GM12878 (cell line): ENCODE measurements around the gene OR2B2. TPM values are rescaled to one million over a fixed set of nuclear protein-coding genes. Genes with fewer than 3 reads are reported as not detected.

Experiments
- BACH1 ChIP-seq: fragments of 450-650 bp; IDR thresholded peaks from 2 replicates; pipeline ENCODE4 v1.6.1; 2017; ENCODE audit warnings: mild to moderate bottlenecking, borderline replicate concordance
- CREM ChIP-seq: IDR thresholded peaks from 2 replicates; pipeline ENCODE4 v1.6.1; 2014; ENCODE audit warnings: antibody characterized with exemption, low read depth
- EGR1 ChIP-seq, 2 experiments: IDR thresholded peaks; 1 replicate in 1 of 2; 2 replicates in 1 of 2; pipeline ENCODE4 v1.6.1; 2011 to 2012; ENCODE audit warnings: low read depth in 2 of 2, low read length in 2 of 2, borderline replicate concordance in 1 of 2, mild to moderate bottlenecking in 1 of 2, moderate library complexity in 1 of 2
- HSF1 ChIP-seq: fragments of 150-350 bp; IDR thresholded peaks from 2 replicates; pipeline ENCODE4 v1.6.1; 2014; ENCODE audit warnings: mild to moderate bottlenecking, low read depth, low read length
- KAT2A ChIP-seq: conservative IDR thresholded peaks from 2 replicates; pipeline ENCODE4 v1.6.1; 2011; ENCODE audit warnings: low read depth, low read length; ENCODE audit not compliant: control insufficient read depth
- KDM1A ChIP-seq: fragments of 200-600 bp; sonication (generic); IDR thresholded peaks from 2 replicates; pipeline ENCODE4 v1.6.1; 2016; ENCODE audit warnings: borderline replicate concordance
- NFIC ChIP-seq: IDR thresholded peaks from 2 replicates; pipeline ENCODE4 v1.6.1; 2012; ENCODE audit warnings: low read depth, mild to moderate bottlenecking, inconsistent platforms, low read length, moderate library complexity
- PAX5 ChIP-seq: IDR thresholded peaks from 2 replicates; pipeline ENCODE4 v1.6.1; 2011; ENCODE audit warnings: low read depth, low read length, borderline replicate concordance
- SP1 ChIP-seq: IDR thresholded peaks from one replicate; pipeline ENCODE4 v1.6.1; 2011; ENCODE audit warnings: low read depth, low read length
- SREBF1 ChIP-seq: IDR thresholded peaks from 2 replicates; pipeline ENCODE4 v1.6.1; 2012; ENCODE audit warnings: mild to moderate bottlenecking, low read length
- USF1 ChIP-seq: IDR thresholded peaks from 2 replicates; pipeline ENCODE4 v1.6.1; 2011; ENCODE audit warnings: borderline replicate concordance, low read depth, mild to moderate bottlenecking, moderate library complexity, mixed read lengths, low read length; ENCODE audit not compliant: insufficient read depth; ENCODE audit errors: extremely low read length
- ZBED1 ChIP-seq: IDR thresholded peaks from 2 replicates; pipeline ENCODE4 v1.6.1; 2016; ENCODE audit warnings: borderline replicate concordance
- ZBTB4 ChIP-seq: fragments of 450-650 bp; formaldehyde crosslinking; IDR thresholded peaks from 2 replicates; pipeline ENCODE4 v1.4.0; 2022; ENCODE audit warnings: mild to moderate bottlenecking, moderate library complexity
- ZNF384 ChIP-seq: IDR thresholded peaks from 2 replicates; pipeline ENCODE4 v1.6.1; 2012; ENCODE audit warnings: low read depth, mild to moderate bottlenecking, low read length, improper control_type of control experiment, borderline replicate concordance
- ZNF592 ChIP-seq: fragments of 450-650 bp; IDR thresholded peaks from 2 replicates; pipeline ENCODE4 v1.6.1; 2017; ENCODE audit warnings: mild to moderate bottlenecking, moderate library complexity
- ZNF622 ChIP-seq: fragments of 450-650 bp; IDR thresholded peaks from 2 replicates; pipeline ENCODE4 v1.6.1; 2017; ENCODE audit warnings: mild to moderate bottlenecking, inconsistent platforms
- polyA plus RNA-seq, 11 experiments: library from polyadenylated mRNA; depleted of rRNA in 4 of 11; unstranded in 6 of 11; stranded (reverse) in 5 of 11; fragments of >200 nt; fragmentation: Nextera tagmentation in 4 of 11; fragmentation: Illumina TruSeq in 1 of 11; extraction: Ambion mirVana in 4 of 11; extraction: Trizol in 1 of 11; gene quantifications; 1 replicate in 1 of 11; 2 replicates in 10 of 11; pipeline versions ENCODE4 v1.2.1 to v1.2.3, GENCODE V29; 2011 to 2016; ENCODE audit warnings: inconsistent platforms in 2 of 11, missing spikeins in 2 of 11, low read depth in 1 of 11
- total RNA-seq, 4 experiments: library from RNA; depleted of rRNA in 3 of 4; stranded (reverse); fragments of >200 nt in 3 of 4; fragmentation: Illumina TruSeq in 1 of 4; extraction: Trizol in 1 of 4; gene quantifications; 2 replicates each; pipeline versions ENCODE4 v1.2.1 to v1.2.3, GENCODE V29; 2013 to 2021

OR2B2 gene
- total and polyA plus RNA-seq, 10 of the 15 experiments (the other 5 are each of a cell fraction or from before 2014, with no cell fraction given): not detected

- TF ChIP-seq ZNF592: no peak
- TF ChIP-seq ZNF622: no peak
- no peak for TF ChIP-seq PAX5
- no peak for TF ChIP-seq ZNF384
- TF ChIP-seq BACH1: peak; percentile 68
- no peak for TF ChIP-seq HSF1
- TF ChIP-seq SREBF1: no peak
- TF ChIP-seq USF1: no peak
- peak; percentile 72 for TF ChIP-seq NFIC
- peak in 1 of 2 experiments; percentile 30; a peak in 1 of 3 replicates for TF ChIP-seq EGR1 (IDR thresholded peaks at IDR 0.05; ENCODE audit: borderline replicate concordance in 1 of 2, low read depth in 2 of 2, low read length in 2 of 2)
- TF ChIP-seq ZBTB4 (CRISPR knock-in tag): no peak
- TF ChIP-seq CREM: peak; percentile 89
- TF ChIP-seq ZBED1: peak; percentile 99
- TF ChIP-seq KAT2A: peak; percentile 77; the same call in 1 of the 2 replicates
- TF ChIP-seq SP1: peak; percentile 59
- no peak for TF ChIP-seq KDM1A
These were observed 44.9 kb downstream of the OR2B2 start (continued) for GRCh38 chr6:27867051-27867944.
